ENCODE results near the gene ZNF835.
A peak's percentile ranks its signal among the peaks of the same experiment; 100 is the strongest.

The ZNF835 gene

GRCh38 chr19:56667311-56667870, 4.2 kb downstream of the ZNF835 start:
- Histone ChIP-seq H3K27ac (ENCODE audit: low read depth, low read length) (no peak overlapping the region), H3K27me3 (ENCODE audit: control insufficient read depth in 5 of 5, insufficient read depth in 4 of 5, low read length in 5 of 5) (no peaks in the 10 kb centered on the region), H3K4me1 (ENCODE audit: control insufficient read depth in 5 of 5, insufficient read depth in 5 of 5, low read length in 5 of 5) (peaks cover 8 to 22% (median 21%) of the 10 kb centered on the region in 5 donors), H3K9ac (ENCODE audit: low read length in 5 of 5) (no peak overlapping the region), H3K9me3 (ENCODE audit: control insufficient read depth in 5 of 5, low read length in 5 of 5) (peaks cover 0 to 17% (median 6%) of the 10 kb centered on the region in 5 donors), H3K36me3 (ENCODE audit: control insufficient read depth in 5 of 5, insufficient read depth in 5 of 5, low read length in 5 of 5) (peaks cover 0 to 24% (median 19%) of the 10 kb centered on the region in 5 donors), H3K4me3 (ENCODE audit: low read depth in 1 of 5, low read length in 5 of 5) (no peak overlapping the region)

GRCh38 chr19:56664511-56664910, 7.0 kb downstream of the ZNF835 start:
- peaks cover 0 to 17% (median 6%) of the 10 kb centered on the region in 5 donors for H3K9me3 ChIP-seq (ENCODE audit: control insufficient read depth in 5 of 5, low read length in 5 of 5)

GRCh38 chr19:56663931-56664500, 7.5 kb downstream of the ZNF835 start:
- no peak overlapping the region for H3K27ac ChIP-seq (ENCODE audit: low read depth, low read length)
- no peak overlapping the region for H3K9ac ChIP-seq (ENCODE audit: low read length in 5 of 5)
- H3K4me1 ChIP-seq (ENCODE audit: control insufficient read depth in 5 of 5, insufficient read depth in 5 of 5, low read length in 5 of 5) = peaks cover 0 to 8% (median 6%) of the 10 kb centered on the region in 5 donors
- no peak overlapping the region for H3K4me3 ChIP-seq (ENCODE audit: low read depth in 1 of 5, low read length in 5 of 5)
- peaks cover 0 to 17% (median 6%) of the 10 kb centered on the region in 5 donors for H3K9me3 ChIP-seq (ENCODE audit: control insufficient read depth in 5 of 5, low read length in 5 of 5)
- H3K27me3 ChIP-seq (ENCODE audit: control insufficient read depth in 5 of 5, insufficient read depth in 4 of 5, low read length in 5 of 5) = no peaks in the 10 kb centered on the region
- H3K36me3 ChIP-seq (ENCODE audit: control insufficient read depth in 5 of 5, insufficient read depth in 5 of 5, low read length in 5 of 5) = peaks cover 0 to 31% (median 19%) of the 10 kb centered on the region in 5 donors

More at GRCh38 chr19:56664511-56664910, 7.0 kb downstream of the ZNF835 start:
- H3K27me3 ChIP-seq (ENCODE audit: control insufficient read depth in 5 of 5, insufficient read depth in 4 of 5, low read length in 5 of 5) = no peaks in the 10 kb centered on the region
- peaks cover 0 to 31% (median 19%) of the 10 kb centered on the region in 5 donors for H3K36me3 ChIP-seq (ENCODE audit: control insufficient read depth in 5 of 5, insufficient read depth in 5 of 5, low read length in 5 of 5)
- peaks cover 0 to 8% (median 6%) of the 10 kb centered on the region in 5 donors for H3K4me1 ChIP-seq (ENCODE audit: control insufficient read depth in 5 of 5, insufficient read depth in 5 of 5, low read length in 5 of 5)
- H3K4me3 ChIP-seq (ENCODE audit: low read depth in 1 of 5, low read length in 5 of 5) = no peak overlapping the region
- H3K9ac ChIP-seq (ENCODE audit: low read length in 5 of 5) = no peak overlapping the region
- no peak overlapping the region for H3K27ac ChIP-seq (ENCODE audit: low read depth, low read length)

- Histone ChIP-seq H3K27me3 (ENCODE audit: control insufficient read depth in 5 of 5, insufficient read depth in 4 of 5, low read length in 5 of 5) (no peaks in the 10 kb centered on the region), H3K9ac (ENCODE audit: low read length in 5 of 5) (no peak overlapping the region), H3K36me3 (ENCODE audit: control insufficient read depth in 5 of 5, insufficient read depth in 5 of 5, low read length in 5 of 5) (peaks cover 0 to 27% (median 19%) of the 10 kb centered on the region in 5 donors), H3K9me3 (ENCODE audit: control insufficient read depth in 5 of 5, low read length in 5 of 5) (peaks cover 0 to 12% (median 6%) of the 10 kb centered on the region in 5 donors), H3K27ac (ENCODE audit: low read depth, low read length) (no peak overlapping the region), H3K4me1 (ENCODE audit: control insufficient read depth in 5 of 5, insufficient read depth in 5 of 5, low read length in 5 of 5) (peaks cover 0 to 8% (median 6%) of the 10 kb centered on the region in 5 donors), H3K4me3 (ENCODE audit: low read depth in 1 of 5, low read length in 5 of 5) (no peak overlapping the region)
Observed at GRCh38 chr19:56661248-56661647, 10.3 kb downstream of the ZNF835 start.

GRCh38 chr19:56660381-56661107, 11.0 kb downstream of the ZNF835 start:
- Histone ChIP-seq H3K9me3 (ENCODE audit: control insufficient read depth in 5 of 5, low read length in 5 of 5) (peaks cover 0 to 12% (median 6%) of the 10 kb centered on the region in 5 donors), H3K4me1 (ENCODE audit: control insufficient read depth in 5 of 5, insufficient read depth in 5 of 5, low read length in 5 of 5) (peaks cover 0 to 8% (median 6%) of the 10 kb centered on the region in 5 donors), H3K4me3 (ENCODE audit: low read depth in 1 of 5, low read length in 5 of 5) (peak overlapping the region in 3 of 5 donors; percentile 25 to 54 (median 26)), H3K27ac (ENCODE audit: low read depth, low read length) (no peak overlapping the region), H3K27me3 (ENCODE audit: control insufficient read depth in 5 of 5, insufficient read depth in 4 of 5, low read length in 5 of 5) (no peaks in the 10 kb centered on the region), H3K36me3 (ENCODE audit: control insufficient read depth in 5 of 5, insufficient read depth in 5 of 5, low read length in 5 of 5) (peaks cover 0 to 27% (median 19%) of the 10 kb centered on the region in 5 donors), H3K9ac (ENCODE audit: low read length in 5 of 5) (peak overlapping the region in 1 of 5 donors; percentile 41)

GRCh38 chr19:56654151-56654550, 17.4 kb downstream of the ZNF835 start:
- Histone ChIP-seq H3K36me3 (ENCODE audit: control insufficient read depth in 5 of 5, insufficient read depth in 5 of 5, low read length in 5 of 5) (no peaks in the 10 kb centered on the region), H3K27me3 (ENCODE audit: control insufficient read depth in 5 of 5, insufficient read depth in 4 of 5, low read length in 5 of 5) (no peaks in the 10 kb centered on the region), H3K9ac (ENCODE audit: low read length in 5 of 5) (no peak overlapping the region), H3K27ac (ENCODE audit: low read depth, low read length) (no peak overlapping the region), H3K4me3 (ENCODE audit: low read depth in 1 of 5, low read length in 5 of 5) (no peak overlapping the region), H3K9me3 (ENCODE audit: control insufficient read depth in 5 of 5, low read length in 5 of 5) (peaks cover 0 to 12% (median 7%) of the 10 kb centered on the region in 5 donors), H3K4me1 (ENCODE audit: control insufficient read depth in 5 of 5, insufficient read depth in 5 of 5, low read length in 5 of 5) (no peaks in the 10 kb centered on the region)

- peaks cover 0 to 3% (median 0%) of the 10 kb centered on the region in 5 donors for H3K36me3 ChIP-seq (ENCODE audit: control insufficient read depth in 5 of 5, insufficient read depth in 5 of 5, low read length in 5 of 5)
- H3K4me3 ChIP-seq (ENCODE audit: low read depth in 1 of 5, low read length in 5 of 5) = no peak overlapping the region
- H3K27ac ChIP-seq (ENCODE audit: low read depth, low read length) = no peak overlapping the region
- H3K9me3 ChIP-seq (ENCODE audit: control insufficient read depth in 5 of 5, low read length in 5 of 5) = peaks cover 0 to 30% (median 23%) of the 10 kb centered on the region in 5 donors
- no peaks in the 10 kb centered on the region for H3K4me1 ChIP-seq (ENCODE audit: control insufficient read depth in 5 of 5, insufficient read depth in 5 of 5, low read length in 5 of 5)
- H3K27me3 ChIP-seq (ENCODE audit: control insufficient read depth in 5 of 5, insufficient read depth in 4 of 5, low read length in 5 of 5) = peaks cover 8 to 14% (median 13%) of the 10 kb centered on the region in 5 donors
- H3K9ac ChIP-seq (ENCODE audit: low read length in 5 of 5) = no peak overlapping the region
Observed at GRCh38 chr19:56643460-56643955, 28.0 kb downstream of the ZNF835 start.

- Histone ChIP-seq H3K4me3 (ENCODE audit: low read depth in 1 of 5, low read length in 5 of 5) (no peak within 1 kb of the TSS), H3K9me3 (ENCODE audit: control insufficient read depth in 5 of 5, low read length in 5 of 5) (peaks cover 0 to 35% (median 27%) of the 10 kb centered on the region in 5 donors), H3K27me3 (ENCODE audit: control insufficient read depth in 5 of 5, insufficient read depth in 4 of 5, low read length in 5 of 5) (peaks cover 8 to 14% (median 13%) of the 10 kb centered on the region in 5 donors), H3K4me1 (ENCODE audit: control insufficient read depth in 5 of 5, insufficient read depth in 5 of 5, low read length in 5 of 5) (no peaks in the 10 kb centered on the region), H3K36me3 (ENCODE audit: control insufficient read depth in 5 of 5, insufficient read depth in 5 of 5, low read length in 5 of 5) (peaks cover 0 to 3% (median 0%) of the 10 kb centered on the region in 5 donors), H3K9ac (ENCODE audit: low read length in 5 of 5) (no peak within 1 kb of the TSS), H3K27ac (ENCODE audit: low read depth, low read length) (no peak within 1 kb of the TSS)
Observed at GRCh38 chr19:56642711-56643459, 28.7 kb downstream of the ZNF835 start, which contains the start of gene SMIM17. TSS of gene SMIM17 (plus strand) at chr19:56643159. CDS start at chr19:56645668, 2,509 bp downstream.

- Histone ChIP-seq H3K4me3 (ENCODE audit: low read depth in 1 of 5, low read length in 5 of 5) (no peak overlapping the region), H3K4me1 (ENCODE audit: control insufficient read depth in 5 of 5, insufficient read depth in 5 of 5, low read length in 5 of 5) (no peaks in the 10 kb centered on the region), H3K27me3 (ENCODE audit: control insufficient read depth in 5 of 5, insufficient read depth in 4 of 5, low read length in 5 of 5) (peaks cover 8 to 13% (median 10%) of the 10 kb centered on the region in 5 donors), H3K9ac (ENCODE audit: low read length in 5 of 5) (no peak overlapping the region), H3K36me3 (ENCODE audit: control insufficient read depth in 5 of 5, insufficient read depth in 5 of 5, low read length in 5 of 5) (no peaks in the 10 kb centered on the region), H3K27ac (ENCODE audit: low read depth, low read length) (no peak overlapping the region), H3K9me3 (ENCODE audit: control insufficient read depth in 5 of 5, low read length in 5 of 5) (peaks cover under 1 to 27% (median 20%) of the 10 kb centered on the region in 5 donors)
Observed at GRCh38 chr19:56639217-56639616, 32.3 kb downstream of the ZNF835 start.

All from subcutaneous abdominal adipose tissue (tissue), 5 donors.